Calu3 (cell line): ENCODE data around the gene TVP23C. TPM values are rescaled to one million over a fixed set of nuclear protein-coding genes. Genes with fewer than 3 reads are reported as not detected.

ENCODE experiments used
- BruUV-seq: library from RNA; stranded (reverse); fragments of 400-500 nt; replicated peaks from 2 replicates; lab custom pipeline; 2021; lab: Mats Ljungman, UMichigan
- CTCF ChIA-PET: fragments of 300-600 bp; sonication (Branson Sonifier 250); formaldehyde crosslinking; loops from one replicate; lab custom pipeline; 2022; ENCODE audit warnings: antibody characterized with exemption; lab: Charles Lee
- DNase-seq: peaks from one replicate; pipeline ENCODE4 v3.0.0; 2022
- H3K27ac Mint-ChIP-seq: one replicate; pipeline ENCODE4 v1.8.0; 2022; ENCODE audit warnings: mixed read lengths; ENCODE audit not compliant: unreplicated experiment
- H3K27me3 Mint-ChIP-seq: one replicate; pipeline ENCODE4 v1.8.0; 2022; ENCODE audit warnings: mixed read lengths; ENCODE audit not compliant: unreplicated experiment
- H3K36me3 Mint-ChIP-seq: one replicate; pipeline ENCODE4 v1.8.0; 2022; ENCODE audit warnings: mild to moderate bottlenecking, moderate library complexity, mixed read lengths; ENCODE audit not compliant: insufficient read depth, unreplicated experiment
- H3K4me1 Mint-ChIP-seq: one replicate; pipeline ENCODE4 v1.8.0; 2022; ENCODE audit warnings: mild to moderate bottlenecking, low read depth, mixed read lengths; ENCODE audit not compliant: unreplicated experiment
- H3K4me3 Mint-ChIP-seq: one replicate; pipeline ENCODE4 v1.8.0; 2022; ENCODE audit warnings: mild to moderate bottlenecking, low read depth, moderate library complexity, mixed read lengths; ENCODE audit not compliant: unreplicated experiment
- H3K9me3 Mint-ChIP-seq: one replicate; pipeline ENCODE4 v1.8.0; 2022; ENCODE audit warnings: low read depth, mixed read lengths; ENCODE audit not compliant: unreplicated experiment
- CTCF ChIP-seq: fragments of 200-600 bp; IDR thresholded peaks from one replicate; pipeline ENCODE4 v1.8.0; 2022; ENCODE audit warnings: antibody characterized with exemption; ENCODE audit not compliant: unreplicated experiment
- intact Hi-C: fragments of 100-400 bp; cut with micrococcal nuclease; formaldehyde crosslinking; loops from one replicate; pipeline ENCODE4 v1.10.0; 2022; ENCODE audit not compliant: unreplicated experiment
- total RNA-seq: library from RNA; stranded (reverse); gene quantifications from 2 replicates; pipeline ENCODE4 v1.2.3, GENCODE V29; 2022

TVP23C gene
- total RNA-seq, 1 experiment from 2014 or later: 7.4 TPM

- H3K4me1 Mint-ChIP-seq: peaks cover 16% of the 10 kb centered on the region
- no peak overlapping the region for H3K4me3 Mint-ChIP-seq
- TF ChIP-seq CTCF: no peak
- intact Hi-C loops: no loop called here
- H3K9me3 Mint-ChIP-seq: no peaks in the 10 kb centered on the region
- no peaks in the 10 kb centered on the region for H3K27me3 Mint-ChIP-seq
- H3K27ac Mint-ChIP-seq: no peak overlapping the region
- CTCF ChIA-PET: interaction anchor here (0.7 kb wide), 1 partner anchor 116 kb away, joined by 4 read pairs; no protein-coding TSS in a partner anchor
- no peak for DNase-seq
- BruUV-seq: no TSS peak
- H3K36me3 Mint-ChIP-seq: peaks cover 13% of the 10 kb centered on the region
Measured at GRCh38 chr17:15494821-15495220, 68.5 kb downstream of the TVP23C start.

- no peak for DNase-seq
- no peak overlapping the region for H3K27ac Mint-ChIP-seq
- no peak overlapping the region for H3K4me3 Mint-ChIP-seq
- intact Hi-C loops: no loop called here
- H3K4me1 Mint-ChIP-seq: peaks cover 16% of the 10 kb centered on the region
- no TSS peak for BruUV-seq
- no peaks in the 10 kb centered on the region for H3K9me3 Mint-ChIP-seq
- no peaks in the 10 kb centered on the region for H3K27me3 Mint-ChIP-seq
- peaks cover 13% of the 10 kb centered on the region for H3K36me3 Mint-ChIP-seq
- CTCF ChIA-PET: no interaction called here
- no peak for TF ChIP-seq CTCF
Measured at GRCh38 chr17:15493693-15494035, 69.6 kb downstream of the TVP23C start.

GRCh38 chr17:15492791-15493692 is 70.2 kb downstream of the TVP23C start:
- H3K9me3 Mint-ChIP-seq: no peaks in the 10 kb centered on the region
- intact Hi-C loops: no loop called here
- no peak overlapping the region for H3K27ac Mint-ChIP-seq
- BruUV-seq: no TSS peak
- no peak overlapping the region for H3K4me3 Mint-ChIP-seq
- DNase-seq: no peak
- peaks cover 16% of the 10 kb centered on the region for H3K4me1 Mint-ChIP-seq
- CTCF ChIA-PET: no interaction called here
- H3K27me3 Mint-ChIP-seq: no peaks in the 10 kb centered on the region
- H3K36me3 Mint-ChIP-seq: peaks cover 13% of the 10 kb centered on the region
- no peak for TF ChIP-seq CTCF

GRCh38 chr17:15492186-15492585 is 71.1 kb downstream of the TVP23C start:
- H3K27ac Mint-ChIP-seq: no peak overlapping the region
- no TSS peak for BruUV-seq
- intact Hi-C loops: no loop called here
- CTCF ChIA-PET: no interaction called here
- no peak for DNase-seq
- no peaks in the 10 kb centered on the region for H3K27me3 Mint-ChIP-seq
- peaks cover 2% of the 10 kb centered on the region for H3K9me3 Mint-ChIP-seq
- H3K4me3 Mint-ChIP-seq: no peak overlapping the region
- peaks cover 17% of the 10 kb centered on the region for H3K36me3 Mint-ChIP-seq
- peaks cover 16% of the 10 kb centered on the region for H3K4me1 Mint-ChIP-seq
- TF ChIP-seq CTCF: no peak
